ENCODE measurements around the gene AOX1. TPM values are rescaled to one million over a fixed set of nuclear protein-coding genes. Genes with fewer than 3 reads are reported as not detected.

Gene AOX1
- total RNA-seq, 1 experiment from 2014 or later = 3.5 TPM

DNA sequence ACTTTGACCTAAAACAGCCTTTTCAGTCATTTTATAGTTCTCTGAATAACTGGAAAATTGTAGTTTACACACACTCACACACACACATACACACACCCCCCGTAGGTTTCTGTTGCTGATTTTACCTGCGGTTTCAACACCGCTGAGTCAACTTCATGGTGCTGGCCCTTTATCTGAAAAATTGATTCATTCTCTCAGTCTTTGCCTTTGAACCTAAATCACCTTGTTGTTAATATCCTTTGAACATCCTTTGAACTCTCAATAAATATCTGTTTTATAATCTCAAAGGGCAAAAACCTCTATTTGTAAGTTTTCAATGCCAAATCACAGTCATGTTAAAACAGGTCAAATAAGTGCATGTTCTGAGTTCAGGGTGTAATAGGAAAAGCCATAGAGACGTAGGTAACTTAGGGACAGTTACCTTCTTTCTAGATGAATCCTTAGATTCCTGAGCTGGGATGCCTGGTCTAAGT lies 116.9 kb downstream of the AOX1 start:
- Histone ChIP-seq H2BK120ac (ENCODE audit: low read depth, low read length, poor library complexity, severe bottlenecking) (no peak overlapping the region), H3T11ph (ENCODE audit: low read length) (no peak overlapping the region), H3K14ac (ENCODE audit: insufficient read depth, low read length) (no peak overlapping the region), H2BK5ac (ENCODE audit: insufficient read length, low read length) (no peak overlapping the region), H3K56ac (ENCODE audit: insufficient read length, low read depth, low read length) (no peak overlapping the region), H3K4ac (ENCODE audit: low read depth, low read length) (no peak overlapping the region), H4K5ac (ENCODE audit: insufficient read length, low read depth, low read length) (no peak overlapping the region), H3K27ac (ENCODE audit: insufficient read length, low read depth, low read length) (no peak overlapping the region), H4K8ac (replicated peaks; ENCODE audit: insufficient read length, low read depth, low read length) (no peak overlapping the region), H4K91ac (ENCODE audit: insufficient read length, low read depth, low read length) (no peak overlapping the region), H4K20me1 (ENCODE audit: control insufficient read depth, insufficient read depth, insufficient read length) (no peaks in the 10 kb centered on the region), H2AFZ (ENCODE audit: low read length) (peak overlapping the region; percentile 45), H3K79me1 (ENCODE audit: insufficient read depth, low read depth, low read length, poor library complexity, severe bottlenecking) (no peaks in the 10 kb centered on the region), H3K9me3 (ENCODE audit: control insufficient read depth, low read depth, low read length) (no peaks in the 10 kb centered on the region), H3K9ac (ENCODE audit: extremely low read depth, insufficient read length, low read length) (no peak overlapping the region), H3K79me2 (ENCODE audit: insufficient read depth, low read length) (no peaks in the 10 kb centered on the region), H3K23me2 (ENCODE audit: insufficient read length, low read depth, low read length, poor library complexity, severe bottlenecking) (no peaks in the 10 kb centered on the region), H2AK5ac (ENCODE audit: insufficient read length, low read length) (no peak overlapping the region), H2BK15ac (ENCODE audit: low read depth, low read length) (no peak overlapping the region), H3K4me1 (ENCODE audit: insufficient read depth, low read length) (no peaks in the 10 kb centered on the region), H3K4me2 (ENCODE audit: insufficient read depth, insufficient read length, low read length) (no peak overlapping the region), H3K23ac (ENCODE audit: insufficient read length, low read depth, low read length) (no peak overlapping the region), H2BK12ac (ENCODE audit: insufficient read length, low read depth, low read length) (no peak overlapping the region), H3K27me3 (ENCODE audit: insufficient read depth, low read length) (no peaks in the 10 kb centered on the region), H2BK20ac (ENCODE audit: low read depth, low read length, poor library complexity, severe bottlenecking) (no peak overlapping the region), H3K18ac (ENCODE audit: insufficient read length, low read depth, low read length) (no peak overlapping the region)
- Mint-ChIP-seq H3K36me3 (ENCODE audit: insufficient read depth in 1 of 3, low read depth in 3 of 3) (no peaks in the 10 kb centered on the region), H3K27me3 (ENCODE audit: low read depth) (peaks cover 1% of the 10 kb centered on the region; the same call in 1 of the 2 replicates), H3K4me3 (no peak overlapping the region), H3K9me3 (no peaks in the 10 kb centered on the region), H3K27ac (no peak overlapping the region), H3K4me1 (peaks cover 11 to 24% of the 10 kb centered on the region in 2 experiments)
- TF ChIP-seq, protein P1, sequence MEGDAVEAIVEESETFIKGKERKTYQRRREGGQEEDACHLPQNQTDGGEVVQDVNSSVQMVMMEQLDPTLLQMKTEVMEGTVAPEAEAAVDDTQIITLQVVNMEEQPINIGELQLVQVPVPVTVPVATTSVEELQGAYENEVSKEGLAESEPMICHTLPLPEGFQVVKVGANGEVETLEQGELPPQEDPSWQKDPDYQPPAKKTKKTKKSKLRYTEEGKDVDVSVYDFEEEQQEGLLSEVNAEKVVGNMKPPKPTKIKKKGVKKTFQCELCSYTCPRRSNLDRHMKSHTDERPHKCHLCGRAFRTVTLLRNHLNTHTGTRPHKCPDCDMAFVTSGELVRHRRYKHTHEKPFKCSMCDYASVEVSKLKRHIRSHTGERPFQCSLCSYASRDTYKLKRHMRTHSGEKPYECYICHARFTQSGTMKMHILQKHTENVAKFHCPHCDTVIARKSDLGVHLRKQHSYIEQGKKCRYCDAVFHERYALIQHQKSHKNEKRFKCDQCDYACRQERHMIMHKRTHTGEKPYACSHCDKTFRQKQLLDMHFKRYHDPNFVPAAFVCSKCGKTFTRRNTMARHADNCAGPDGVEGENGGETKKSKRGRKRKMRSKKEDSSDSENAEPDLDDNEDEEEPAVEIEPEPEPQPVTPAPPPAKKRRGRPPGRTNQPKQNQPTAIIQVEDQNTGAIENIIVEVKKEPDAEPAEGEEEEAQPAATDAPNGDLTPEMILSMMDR (conservative IDR thresholded peaks at IDR 0.05) = no peak
- no CpG with 5 or more reads among the region's 4 CpGs for WGBS (ENCODE audit: extremely low coverage, insufficient read length, low lambda C conversion rate)
- DNase-seq = no peak

Measured in H9 (cell line).